ENCODE results near the gene NFATC1.

The NFATC1 gene

GRCh38 chr18:79379251-79379905 lies 16.4 kb upstream of the NFATC1 start:
- no peak for DNase-seq (ENCODE audit: low spot score)
- no peak for TF ChIP-seq CTCF (IDR thresholded peaks at IDR 0.05; ENCODE audit: extremely low read depth, insufficient read depth, missing control alignments)
- in situ Hi-C loops (cut with MboI; ENCODE audit: low pct_unique_long_range_greater_than_20kb, low sequenced_read_pairs, unreplicated experiment), result loop anchor here (10.0 kb wide), 2 partner anchors 155 to 265 kb away; no protein-coding TSS in a partner anchor

GRCh38 chr18:79379931-79380815 lies 15.6 kb upstream of the NFATC1 start:
- TF ChIP-seq CTCF (IDR thresholded peaks at IDR 0.05; ENCODE audit: extremely low read depth, insufficient read depth, missing control alignments), result no peak
- no peak for DNase-seq (ENCODE audit: low spot score)
- in situ Hi-C loops (cut with MboI; ENCODE audit: low pct_unique_long_range_greater_than_20kb, low sequenced_read_pairs, unreplicated experiment), result loop anchor here (10.0 kb wide), 2 partner anchors 155 to 265 kb away; no protein-coding TSS in a partner anchor

GRCh38 chr18:79380816-79381806 lies 14.6 kb upstream of the NFATC1 start:
- peak; percentile 87 for DNase-seq (ENCODE audit: low spot score)
- in situ Hi-C loops (cut with MboI; ENCODE audit: low pct_unique_long_range_greater_than_20kb, low sequenced_read_pairs, unreplicated experiment), result no loop called here
- peak; percentile 97 for TF ChIP-seq CTCF (IDR thresholded peaks at IDR 0.05; ENCODE audit: extremely low read depth, insufficient read depth, missing control alignments)

- in situ Hi-C loops (cut with MboI; ENCODE audit: low pct_unique_long_range_greater_than_20kb, low sequenced_read_pairs, unreplicated experiment), result no loop called here
- DNase-seq (ENCODE audit: low spot score), result no peak
- no peak for TF ChIP-seq CTCF (IDR thresholded peaks at IDR 0.05; ENCODE audit: extremely low read depth, insufficient read depth, missing control alignments)
Observed at GRCh38 chr18:79381811-79382311, 13.9 kb upstream of the NFATC1 start.

- no peak for TF ChIP-seq CTCF (IDR thresholded peaks at IDR 0.05; ENCODE audit: extremely low read depth, insufficient read depth, missing control alignments)
- DNase-seq (ENCODE audit: low spot score), result no peak
- in situ Hi-C loops (cut with MboI; ENCODE audit: low pct_unique_long_range_greater_than_20kb, low sequenced_read_pairs, unreplicated experiment), result no loop called here
Observed at GRCh38 chr18:79382681-79383387, 12.9 kb upstream of the NFATC1 start.
